Suprapubic skin (tissue), 4 donors: ENCODE measurements around the gene M1AP. TPM values are rescaled to one million over a fixed set of nuclear protein-coding genes. Genes with fewer than 3 reads are reported as not detected.

Experiments used
- DNase-seq, 2 donors: peaks; one replicate each; pipeline ENCODE4 v3.0.0-alpha.2; 2019; ENCODE audit warnings: low spot score in 2 of 2
- H3K27ac ChIP-seq: fragments of 200-600 bp; sonication (generic); one replicate; pipeline ENCODE4 v1.5.1; 2019
- H3K27me3 ChIP-seq: fragments of 200-600 bp; sonication (generic); one replicate; pipeline ENCODE4 v1.5.1; 2019
- H3K36me3 ChIP-seq: fragments of 200-600 bp; sonication (generic); one replicate; pipeline ENCODE4 v1.5.1; 2019
- H3K4me1 ChIP-seq: fragments of 200-600 bp; sonication (generic); one replicate; pipeline ENCODE4 v1.5.1; 2019
- H3K4me3 ChIP-seq: fragments of 200-600 bp; sonication (generic); one replicate; pipeline ENCODE4 v1.5.1; 2019; ENCODE audit warnings: mild to moderate bottlenecking
- H3K9me3 ChIP-seq: fragments of 200-600 bp; sonication (generic); one replicate; pipeline ENCODE4 v1.5.1; 2019
- EP300 ChIP-seq: sonication (generic); formaldehyde crosslinking; IDR thresholded peaks from one replicate; pipeline ENCODE4 v1.6.1; 2017; ENCODE audit warnings: antibody characterized with exemption
- POLR2A ChIP-seq, 2 donors: fragments of 450-650 bp; IDR thresholded peaks; one replicate each; pipeline ENCODE4 v1.6.1; 2017; ENCODE audit warnings: antibody characterized with exemption in 2 of 2, mild to moderate bottlenecking in 2 of 2, moderate library complexity in 2 of 2
- POLR2AphosphoS5 ChIP-seq, 3 donors: sonication (generic); formaldehyde crosslinking; IDR thresholded peaks; one replicate each; pipeline ENCODE4 v1.6.1; 2017; ENCODE audit warnings: antibody characterized with exemption in 3 of 3
- WGBS: methylation state at CpG from one replicate; pipeline ENCODE4 v1.1.5; 2018; 5-methylcytosine and 5-hydroxymethylcytosine counted together
- total RNA-seq, 4 donors: library from RNA; depleted of rRNA; stranded (reverse); fragments of >200 nt; gene quantifications; one replicate each; pipeline ENCODE4 v1.1.0, GENCODE V29; 2016
- TF ChIP-seq, protein P1 (sequence below), 2 donors: fragments of 200-600 bp in 1 of 2; fragments of 450-650 bp in 1 of 2; sonication (generic) in 1 of 2; IDR thresholded peaks; one replicate each; pipeline ENCODE4 v1.5.1; 2016 to 2019; ENCODE audit warnings: antibody characterized with exemption in 2 of 2, mild to moderate bottlenecking in 1 of 2, moderate library complexity in 1 of 2

M1AP gene
- total RNA-seq, 4 donors from 2014 or later = 1.1 TPM; not detected in 3

DNA sequence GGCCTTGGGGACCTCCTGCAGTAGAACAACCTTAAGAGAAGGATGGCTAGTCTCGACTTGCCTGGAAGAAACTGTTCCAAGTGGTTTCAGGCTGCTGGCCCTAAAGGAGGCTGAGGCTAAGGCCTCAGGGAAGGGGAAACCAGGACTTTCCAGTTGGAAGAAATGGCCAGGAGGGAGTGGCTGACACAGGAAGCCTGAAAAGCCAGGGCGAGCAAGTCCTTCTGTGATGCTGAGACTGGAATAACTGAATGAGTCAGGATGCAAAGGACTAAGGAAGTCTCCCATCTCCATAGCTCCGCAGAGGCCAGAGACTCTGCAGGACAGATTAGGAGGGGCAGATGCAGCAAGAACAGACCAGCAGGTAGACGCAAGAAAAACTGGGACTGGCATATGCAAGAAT is 111.0 kb downstream of the M1AP start:
- Histone ChIP-seq H3K27me3 (no peaks in the 10 kb centered on the region), H3K36me3 (peaks cover 17% of the 10 kb centered on the region), H3K4me1 (peaks cover 2% of the 10 kb centered on the region), H3K9me3 (no peaks in the 10 kb centered on the region), H3K4me3 (no peak overlapping the region), H3K27ac (no peak overlapping the region)
- TF ChIP-seq EP300 (no peak), POLR2AphosphoS5 (IDR thresholded peaks at IDR 0.05) (no peak), POLR2A (IDR thresholded peaks at IDR 0.05) (no peak)
- TF ChIP-seq, protein P1, sequence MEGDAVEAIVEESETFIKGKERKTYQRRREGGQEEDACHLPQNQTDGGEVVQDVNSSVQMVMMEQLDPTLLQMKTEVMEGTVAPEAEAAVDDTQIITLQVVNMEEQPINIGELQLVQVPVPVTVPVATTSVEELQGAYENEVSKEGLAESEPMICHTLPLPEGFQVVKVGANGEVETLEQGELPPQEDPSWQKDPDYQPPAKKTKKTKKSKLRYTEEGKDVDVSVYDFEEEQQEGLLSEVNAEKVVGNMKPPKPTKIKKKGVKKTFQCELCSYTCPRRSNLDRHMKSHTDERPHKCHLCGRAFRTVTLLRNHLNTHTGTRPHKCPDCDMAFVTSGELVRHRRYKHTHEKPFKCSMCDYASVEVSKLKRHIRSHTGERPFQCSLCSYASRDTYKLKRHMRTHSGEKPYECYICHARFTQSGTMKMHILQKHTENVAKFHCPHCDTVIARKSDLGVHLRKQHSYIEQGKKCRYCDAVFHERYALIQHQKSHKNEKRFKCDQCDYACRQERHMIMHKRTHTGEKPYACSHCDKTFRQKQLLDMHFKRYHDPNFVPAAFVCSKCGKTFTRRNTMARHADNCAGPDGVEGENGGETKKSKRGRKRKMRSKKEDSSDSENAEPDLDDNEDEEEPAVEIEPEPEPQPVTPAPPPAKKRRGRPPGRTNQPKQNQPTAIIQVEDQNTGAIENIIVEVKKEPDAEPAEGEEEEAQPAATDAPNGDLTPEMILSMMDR (IDR thresholded peaks at IDR 0.05) = no peak
- no peak for DNase-seq
- WGBS = 44% methylated on average over 4 of the region's 4 CpGs

DNA sequence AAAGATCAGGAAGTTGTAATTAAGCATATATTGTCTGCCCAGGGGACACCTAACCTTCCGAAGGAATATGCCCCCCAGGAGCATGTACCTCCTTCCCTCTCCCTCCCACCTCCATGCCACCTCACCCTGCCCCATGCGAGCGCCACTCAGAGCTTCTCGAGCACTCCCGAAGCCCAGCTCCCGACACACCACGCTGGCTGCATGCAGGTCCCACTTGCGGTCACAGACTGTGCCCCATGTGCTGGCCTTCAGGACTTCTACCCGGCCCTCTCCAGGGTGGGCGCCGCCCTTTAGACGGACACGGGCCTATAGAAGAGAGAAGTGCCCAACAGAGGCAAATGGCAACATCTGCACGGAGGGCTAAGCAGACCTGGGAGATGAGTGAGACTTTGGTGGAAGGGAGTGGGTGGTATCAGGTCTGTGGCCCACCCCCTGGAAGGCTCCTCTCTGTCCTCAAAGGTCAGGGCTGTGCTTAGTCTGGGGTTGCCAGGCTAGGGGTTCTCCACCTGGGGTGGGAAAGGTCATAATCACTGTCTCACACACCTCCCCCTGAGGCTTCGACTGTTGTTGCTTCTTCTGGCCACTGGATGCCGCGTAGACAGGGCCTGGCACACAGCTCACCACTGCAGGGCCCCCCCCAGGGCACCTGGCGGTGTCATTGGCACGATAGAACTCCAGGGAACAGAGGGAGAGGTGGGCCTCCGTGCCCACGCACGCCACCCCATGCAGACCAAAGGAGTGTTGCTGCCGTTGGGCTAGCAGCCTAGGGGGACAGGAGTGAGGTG is 111.8 kb downstream of the M1AP start:
- Histone ChIP-seq H3K27me3 (no peaks in the 10 kb centered on the region), H3K36me3 (peaks cover 17% of the 10 kb centered on the region), H3K4me1 (peaks cover 6% of the 10 kb centered on the region), H3K27ac (no peak overlapping the region), H3K4me3 (no peak overlapping the region), H3K9me3 (no peaks in the 10 kb centered on the region)
- no peak for TF ChIP-seq EP300
- TF ChIP-seq, protein P1 (IDR thresholded peaks at IDR 0.05) = no peak
- no peak for TF ChIP-seq POLR2AphosphoS5 (IDR thresholded peaks at IDR 0.05)
- no peak for TF ChIP-seq POLR2A (IDR thresholded peaks at IDR 0.05)
- DNase-seq = no peak
- 79% methylated on average over 23 of the region's 23 CpGs for WGBS

DNA sequence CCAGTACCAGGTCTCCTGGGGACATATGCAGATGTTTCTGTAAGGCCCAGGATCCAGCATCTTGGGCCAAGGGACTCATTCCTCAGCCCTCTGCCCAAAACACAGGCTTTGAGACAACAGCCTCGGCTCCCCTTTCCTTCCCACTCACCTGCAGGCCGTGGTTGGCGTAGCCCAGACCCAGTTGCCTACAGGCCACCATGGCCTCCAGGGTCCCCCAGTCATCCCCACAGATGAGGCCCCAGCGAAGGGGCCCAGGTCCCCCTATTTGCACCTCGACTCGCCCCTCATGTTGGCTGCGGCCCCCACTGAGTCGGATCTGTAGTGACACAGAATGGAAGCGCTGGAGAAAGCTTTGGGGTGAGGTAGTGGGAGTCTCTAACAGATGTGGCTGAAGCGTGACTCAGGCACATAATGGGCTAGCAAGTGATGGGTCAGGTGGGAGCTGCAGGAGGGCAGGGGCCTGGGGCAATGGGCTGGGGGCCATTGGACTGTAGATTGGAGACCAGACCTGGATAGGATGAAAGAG is 112.6 kb downstream of the M1AP start:
- Histone ChIP-seq H3K27me3 (no peaks in the 10 kb centered on the region), H3K27ac (no peak overlapping the region), H3K4me3 (no peak overlapping the region), H3K9me3 (no peaks in the 10 kb centered on the region), H3K4me1 (peaks cover 15% of the 10 kb centered on the region), H3K36me3 (peaks cover 17% of the 10 kb centered on the region)
- WGBS = 90% methylated on average over 10 of the region's 10 CpGs
- TF ChIP-seq POLR2AphosphoS5 (IDR thresholded peaks at IDR 0.05) (no peak), POLR2A (IDR thresholded peaks at IDR 0.05) (no peak), EP300 (no peak)
- TF ChIP-seq, protein P1 (IDR thresholded peaks at IDR 0.05) = no peak
- DNase-seq = no peak

DNA sequence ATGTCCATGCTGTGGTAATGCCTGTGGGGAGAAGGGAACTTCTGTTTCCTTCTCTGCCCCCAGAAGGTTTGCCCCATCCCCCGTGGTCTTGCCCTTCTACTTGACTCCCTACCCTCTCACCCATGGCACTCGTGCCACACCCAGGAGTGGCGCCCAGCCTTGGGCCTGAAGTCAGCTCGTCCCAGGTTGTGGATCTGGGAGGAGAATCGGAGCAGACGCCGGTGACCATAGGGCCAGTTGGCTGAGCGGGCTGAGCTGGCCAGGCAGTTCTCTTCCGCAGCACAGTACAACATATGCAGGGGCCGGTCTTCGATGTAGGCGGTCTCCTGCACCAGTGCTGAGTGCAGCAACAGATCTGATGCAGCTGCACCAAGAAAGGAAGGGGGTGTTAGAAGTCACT is 113.7 kb downstream of the M1AP start:
- H3K4me3 ChIP-seq = no peak overlapping the region
- TF ChIP-seq POLR2AphosphoS5 (IDR thresholded peaks at IDR 0.05) = no peak
- TF ChIP-seq, protein P1 (IDR thresholded peaks at IDR 0.05) = no peak
- no peak for TF ChIP-seq EP300
- TF ChIP-seq POLR2A (IDR thresholded peaks at IDR 0.05) = no peak
- peaks cover 14% of the 10 kb centered on the region for H3K4me1 ChIP-seq
- no peak overlapping the region for H3K27ac ChIP-seq
- H3K27me3 ChIP-seq = no peaks in the 10 kb centered on the region
- peaks cover 17% of the 10 kb centered on the region for H3K36me3 ChIP-seq
- DNase-seq = no peak
- 77% methylated on average over 12 of the region's 12 CpGs for WGBS
- H3K9me3 ChIP-seq = no peaks in the 10 kb centered on the region

DNA sequence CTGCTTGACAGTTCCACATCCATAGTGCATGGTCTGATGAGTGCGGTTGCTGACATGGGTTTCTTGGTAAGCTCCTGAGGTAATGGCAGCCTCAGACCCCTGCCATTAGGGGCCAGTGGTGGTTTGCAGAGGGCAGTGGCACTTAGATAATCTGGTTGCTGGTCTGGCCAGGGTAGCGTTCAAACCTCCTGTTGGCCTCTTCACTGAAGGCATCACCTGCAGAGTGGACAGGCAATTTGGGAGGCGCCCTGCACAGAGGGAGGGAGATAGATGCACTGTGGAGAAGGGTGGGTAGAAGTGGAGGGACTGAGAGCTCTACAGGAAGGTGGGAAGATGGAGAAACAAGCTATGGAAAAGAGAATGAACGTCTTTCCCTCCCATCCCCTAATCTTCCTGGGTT is 114.7 kb downstream of the M1AP start:
- H3K9me3 ChIP-seq = no peaks in the 10 kb centered on the region
- H3K36me3 ChIP-seq = peaks cover 17% of the 10 kb centered on the region
- WGBS = 86% methylated on average over 4 of the region's 4 CpGs
- DNase-seq = no peak
- TF ChIP-seq, protein P1 (IDR thresholded peaks at IDR 0.05) = no peak
- TF ChIP-seq POLR2A (IDR thresholded peaks at IDR 0.05) (no peak), EP300 (no peak), POLR2AphosphoS5 (IDR thresholded peaks at IDR 0.05) (no peak)
- peaks cover 21% of the 10 kb centered on the region for H3K4me1 ChIP-seq
- H3K27ac ChIP-seq = no peak overlapping the region
- no peaks in the 10 kb centered on the region for H3K27me3 ChIP-seq
- no peak overlapping the region for H3K4me3 ChIP-seq
